Stomach (tissue), 4 donors: Measurements from ENCODE around the gene PARP9.

ENCODE experiments used
- EP300 ChIP-seq: sonication (generic); formaldehyde crosslinking; IDR thresholded peaks from one replicate; pipeline ENCODE4 v1.6.1; 2017; ENCODE audit warnings: antibody characterized with exemption
- TF ChIP-seq, protein P1 (sequence below), 7 experiments: fragments of 450-650 bp in 4 of 7; fragments of 200-600 bp in 3 of 7; sonication (generic) in 3 of 7; IDR thresholded peaks; one replicate each; pipeline ENCODE4 v1.5.1; 2016 to 2019; ENCODE audit warnings: antibody characterized with exemption in 7 of 7, control low read depth in 2 of 7, mild to moderate bottlenecking in 1 of 7

DNA sequence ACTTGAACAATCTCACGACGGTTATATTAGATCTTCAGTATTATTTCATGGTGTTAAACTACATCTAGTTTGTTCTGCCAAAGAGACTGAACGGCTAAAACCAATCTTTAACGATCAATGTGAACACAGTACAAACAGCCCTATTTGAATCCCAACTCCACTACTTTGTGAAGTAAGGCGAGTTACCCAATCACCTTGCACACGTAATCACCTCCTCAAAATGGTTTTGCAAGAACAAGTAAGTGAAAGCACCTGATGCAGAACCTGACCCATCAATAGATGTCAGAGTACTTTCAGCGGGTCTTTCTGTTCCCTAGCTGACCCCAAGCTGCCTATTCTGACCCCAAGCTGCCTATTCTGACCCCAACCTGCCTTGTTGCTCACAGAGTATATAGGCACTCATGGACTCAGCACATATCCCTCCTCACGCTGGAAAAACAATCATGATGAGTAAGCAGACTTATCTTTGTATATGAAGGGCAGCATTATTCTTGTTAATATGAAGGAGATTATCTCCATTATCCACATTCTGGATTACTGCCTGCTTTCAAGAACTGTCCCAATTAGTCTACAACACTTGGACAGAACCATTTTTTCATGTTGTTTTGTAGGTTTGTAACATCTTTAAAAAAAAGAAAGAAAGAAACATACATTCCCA, 53.1 kb downstream of the PARP9 start:
- no peak for TF ChIP-seq EP300
- TF ChIP-seq, protein P1, sequence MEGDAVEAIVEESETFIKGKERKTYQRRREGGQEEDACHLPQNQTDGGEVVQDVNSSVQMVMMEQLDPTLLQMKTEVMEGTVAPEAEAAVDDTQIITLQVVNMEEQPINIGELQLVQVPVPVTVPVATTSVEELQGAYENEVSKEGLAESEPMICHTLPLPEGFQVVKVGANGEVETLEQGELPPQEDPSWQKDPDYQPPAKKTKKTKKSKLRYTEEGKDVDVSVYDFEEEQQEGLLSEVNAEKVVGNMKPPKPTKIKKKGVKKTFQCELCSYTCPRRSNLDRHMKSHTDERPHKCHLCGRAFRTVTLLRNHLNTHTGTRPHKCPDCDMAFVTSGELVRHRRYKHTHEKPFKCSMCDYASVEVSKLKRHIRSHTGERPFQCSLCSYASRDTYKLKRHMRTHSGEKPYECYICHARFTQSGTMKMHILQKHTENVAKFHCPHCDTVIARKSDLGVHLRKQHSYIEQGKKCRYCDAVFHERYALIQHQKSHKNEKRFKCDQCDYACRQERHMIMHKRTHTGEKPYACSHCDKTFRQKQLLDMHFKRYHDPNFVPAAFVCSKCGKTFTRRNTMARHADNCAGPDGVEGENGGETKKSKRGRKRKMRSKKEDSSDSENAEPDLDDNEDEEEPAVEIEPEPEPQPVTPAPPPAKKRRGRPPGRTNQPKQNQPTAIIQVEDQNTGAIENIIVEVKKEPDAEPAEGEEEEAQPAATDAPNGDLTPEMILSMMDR (IDR thresholded peaks at IDR 0.05): no peak
